Endometrial microvascular endothelial cells (primary cell): ENCODE data around the gene ORM1. TPM values are rescaled to one million over a fixed set of nuclear protein-coding genes. Genes with fewer than 3 reads are reported as not detected.

ENCODE experiments used
- in situ Hi-C: cut with HindIII; loops from 2 replicates; pipeline ENCODE4 v1.10.0; 2017; ENCODE audit warnings: low sequenced_read_pairs, low pct_unique_long_range_greater_than_20kb; ENCODE audit errors: inconsistent ontology term
- total RNA-seq: library from RNA; depleted of rRNA; stranded (reverse); fragments of >200 nt; gene quantifications from one replicate; pipeline ENCODE4 v1.2.3, GENCODE V29; 2015; ENCODE audit errors: inconsistent ontology term

Gene ORM1
- total RNA-seq, 1 donor from 2014 or later = not detected

- in situ Hi-C loops = no loop called here
Measured at GRCh38 chr9:114350636-114351401, 27.9 kb downstream of the ORM1 start.

DNA sequence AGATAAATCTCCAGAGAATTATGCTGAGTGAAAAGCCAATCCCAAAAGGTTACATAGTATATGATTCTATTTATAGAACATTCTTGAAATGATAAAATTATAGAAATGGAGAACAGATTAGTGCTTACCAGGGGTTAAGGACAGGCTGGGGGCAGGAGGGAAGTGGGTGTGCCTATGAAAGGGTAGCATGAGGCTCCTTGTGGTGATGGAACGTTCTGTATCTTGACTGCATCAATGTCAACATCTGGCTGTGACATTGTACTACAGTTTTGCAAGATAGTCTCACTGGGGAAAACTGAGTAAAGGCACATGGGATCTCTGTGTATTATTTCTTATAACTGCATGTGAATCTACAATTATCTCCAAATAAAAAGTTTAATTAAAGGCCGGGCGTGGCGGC, 29.0 kb downstream of the ORM1 start:
- in situ Hi-C loops = no loop called here

DNA sequence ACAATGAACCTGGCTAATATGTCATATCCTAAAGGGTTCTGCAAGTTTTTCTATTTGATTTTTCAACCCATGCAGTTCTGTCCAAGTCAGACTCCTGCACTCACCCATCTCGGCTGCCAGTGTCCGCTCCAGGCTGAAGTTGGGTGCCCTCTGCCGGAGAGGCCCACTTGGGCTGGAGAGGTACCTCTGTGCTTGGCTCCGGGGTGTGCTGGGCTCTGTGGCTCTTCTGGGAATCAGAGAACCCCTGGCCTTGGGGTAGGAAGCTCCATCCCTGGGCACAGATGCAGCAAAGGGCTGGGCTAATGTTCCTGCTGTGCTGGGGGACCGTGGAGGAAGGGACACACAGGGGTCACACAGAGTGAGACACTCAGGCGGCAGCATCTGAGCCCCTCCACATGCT, 32.9 kb downstream of the ORM1 start:
- in situ Hi-C loops = no loop called here

GRCh38 chr9:114356792-114357191, 33.9 kb downstream of the ORM1 start:
- in situ Hi-C loops = no loop called here

DNA sequence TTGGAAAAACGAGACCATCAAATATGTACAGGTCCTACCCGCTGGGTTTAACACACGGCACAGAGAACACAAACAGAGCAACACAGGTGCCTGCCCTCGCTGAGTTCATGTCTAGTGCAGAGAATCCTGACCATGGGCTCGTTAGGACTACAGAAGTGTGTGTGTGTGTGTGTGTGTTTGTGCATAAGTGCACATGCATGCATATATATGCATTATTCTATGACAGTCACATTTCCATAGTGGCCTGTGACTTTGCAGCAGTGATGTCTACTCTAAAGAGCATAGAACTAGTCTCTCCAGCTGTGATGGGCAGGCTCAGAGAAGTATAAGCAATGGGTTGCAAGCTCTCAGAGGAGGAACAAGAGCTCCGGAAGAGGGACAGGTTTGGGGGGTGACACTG, 34.5 kb downstream of the ORM1 start:
- in situ Hi-C loops = no loop called here

GRCh38 chr9:114357911-114358328, 35.0 kb downstream of the ORM1 start:
- in situ Hi-C loops = no loop called here

GRCh38 chr9:114359801-114360200, 36.9 kb downstream of the ORM1 start:
- in situ Hi-C loops = no loop called here

DNA sequence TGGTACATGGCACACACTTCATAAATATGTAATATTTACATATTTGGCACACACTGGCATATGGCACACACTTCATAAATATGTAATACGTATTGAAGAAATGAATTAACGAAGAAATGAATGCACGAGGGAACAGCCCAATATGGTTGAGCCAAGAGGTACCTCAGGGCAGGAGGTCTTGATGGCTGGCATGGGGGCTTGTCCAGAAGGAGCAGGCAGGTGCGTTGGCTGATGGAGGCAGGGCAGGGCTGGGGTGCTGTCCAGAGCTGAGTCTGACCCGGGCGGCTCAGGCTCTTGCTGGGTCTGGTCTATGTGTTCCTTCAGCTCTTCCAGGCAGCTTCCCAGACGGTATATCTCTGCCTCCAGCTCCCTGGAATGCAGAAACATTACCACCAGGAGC, 38.6 kb downstream of the ORM1 start:
- in situ Hi-C loops = no loop called here

DNA sequence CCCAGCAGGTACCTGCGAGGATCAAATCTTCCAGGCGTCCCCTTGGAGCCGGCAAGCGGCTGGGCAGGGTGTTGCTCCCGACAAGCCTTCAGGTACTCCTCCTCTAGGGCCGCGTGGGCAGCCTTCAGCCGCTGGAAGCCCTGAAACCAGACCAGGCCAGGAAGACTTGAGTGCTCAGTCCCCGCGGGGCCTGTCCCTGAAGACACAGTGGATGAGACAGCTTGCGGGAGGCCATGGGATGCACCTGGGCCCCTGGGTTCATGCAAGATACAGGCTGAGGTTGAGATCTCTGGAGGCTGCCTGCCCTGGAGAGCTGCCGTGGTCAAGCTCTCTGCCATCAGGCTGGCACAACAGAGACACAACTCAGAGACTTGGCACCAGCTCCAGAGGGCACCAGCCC, 39.5 kb downstream of the ORM1 start:
- in situ Hi-C loops = no loop called here

- in situ Hi-C loops = no loop called here
Measured at GRCh38 chr9:114363424-114363823, 40.5 kb downstream of the ORM1 start.

GRCh38 chr9:114364134-114365041, 41.5 kb downstream of the ORM1 start:
- in situ Hi-C loops = no loop called here

- in situ Hi-C loops = no loop called here
Measured at GRCh38 chr9:114365194-114365593, 42.3 kb downstream of the ORM1 start.

- in situ Hi-C loops = no loop called here
Measured at GRCh38 chr9:114366334-114367128, 43.6 kb downstream of the ORM1 start.

GRCh38 chr9:114367366-114367765, 44.5 kb downstream of the ORM1 start:
- in situ Hi-C loops = no loop called here

- in situ Hi-C loops = no loop called here
Measured at GRCh38 chr9:114367772-114368569, 45.1 kb downstream of the ORM1 start.

DNA sequence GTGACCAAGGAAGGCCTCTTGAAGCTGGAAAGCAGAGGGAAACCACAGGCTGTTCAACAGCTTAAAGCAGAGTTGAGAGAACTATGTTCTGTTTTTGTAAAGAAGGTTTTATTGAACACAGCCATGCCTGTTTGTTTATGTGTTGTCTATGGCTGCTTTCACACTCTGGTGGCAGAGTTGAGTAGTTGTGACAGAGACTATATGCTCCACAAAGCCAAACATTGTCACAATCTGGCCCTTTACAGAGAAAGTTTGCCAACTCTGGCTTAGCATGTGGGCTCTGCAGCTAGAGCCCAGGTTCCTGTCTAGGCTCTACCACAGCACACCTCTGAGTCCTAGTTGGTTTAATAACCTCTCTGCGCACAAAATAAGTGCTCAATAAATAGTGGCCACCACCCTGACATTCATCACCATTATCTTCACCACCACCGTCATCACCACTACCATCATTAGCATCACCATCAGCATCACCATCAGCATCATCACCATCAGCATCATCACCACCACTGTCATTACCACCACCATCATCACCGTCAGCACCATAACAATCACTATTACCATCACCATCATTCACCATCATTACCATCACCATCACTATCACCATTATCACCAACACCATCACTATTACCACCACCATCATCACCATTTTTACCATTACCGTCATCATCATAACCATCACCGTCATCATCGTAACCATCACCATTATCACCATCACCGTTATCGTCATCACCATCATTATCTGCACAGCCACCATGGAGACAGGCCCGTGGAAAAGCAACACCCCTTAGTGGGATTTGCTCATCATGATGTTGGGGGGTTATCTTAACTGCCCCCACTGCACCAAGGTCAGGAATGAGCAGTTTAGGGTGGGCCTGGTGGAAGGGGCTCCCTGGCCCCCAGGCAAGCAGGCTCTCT, 46.6 kb downstream of the ORM1 start:
- in situ Hi-C loops = no loop called here

- in situ Hi-C loops = no loop called here
Measured at GRCh38 chr9:114370251-114370967, 47.5 kb downstream of the ORM1 start.
